Mucosa of rectum (tissue), 2 donors: ENCODE results near the gene LCN12.

Experiments used
- H3K27ac ChIP-seq, 2 donors: one replicate each; pipeline ENCODE4 v1.7.0; 2013; ENCODE audit warnings: inconsistent platforms in 2 of 2, low read depth in 2 of 2, low read length in 2 of 2
- H3K27me3 ChIP-seq, 2 donors: one replicate each; pipeline ENCODE4 v1.7.0; 2013; ENCODE audit warnings: low read length in 2 of 2; ENCODE audit not compliant: control insufficient read depth in 2 of 2, insufficient read depth in 2 of 2
- H3K36me3 ChIP-seq, 2 donors: one replicate each; pipeline ENCODE4 v1.7.0; 2013; ENCODE audit warnings: low read length in 2 of 2; ENCODE audit not compliant: control insufficient read depth in 2 of 2, insufficient read depth in 2 of 2
- H3K4me1 ChIP-seq, 2 donors: one replicate each; pipeline ENCODE4 v1.7.0; 2013; ENCODE audit warnings: low read length in 2 of 2, mild to moderate bottlenecking in 1 of 2; ENCODE audit not compliant: control insufficient read depth in 2 of 2, insufficient read depth in 2 of 2
- H3K4me3 ChIP-seq, 2 donors: one replicate each; pipeline ENCODE4 v1.7.0; 2013; ENCODE audit warnings: low read length in 2 of 2
- H3K9ac ChIP-seq, 2 donors: one replicate each; pipeline ENCODE4 v1.7.0; 2013; ENCODE audit warnings: low read length in 2 of 2, low read depth in 1 of 2, mild to moderate bottlenecking in 1 of 2
- H3K9me3 ChIP-seq, 2 donors: one replicate each; pipeline ENCODE4 v1.7.0; 2013; ENCODE audit warnings: low read length in 2 of 2; ENCODE audit not compliant: control insufficient read depth in 2 of 2
- donor health status: healthy.
- donor health status: Normal muscosa, but diverticular disease.

LCN12 gene

DNA sequence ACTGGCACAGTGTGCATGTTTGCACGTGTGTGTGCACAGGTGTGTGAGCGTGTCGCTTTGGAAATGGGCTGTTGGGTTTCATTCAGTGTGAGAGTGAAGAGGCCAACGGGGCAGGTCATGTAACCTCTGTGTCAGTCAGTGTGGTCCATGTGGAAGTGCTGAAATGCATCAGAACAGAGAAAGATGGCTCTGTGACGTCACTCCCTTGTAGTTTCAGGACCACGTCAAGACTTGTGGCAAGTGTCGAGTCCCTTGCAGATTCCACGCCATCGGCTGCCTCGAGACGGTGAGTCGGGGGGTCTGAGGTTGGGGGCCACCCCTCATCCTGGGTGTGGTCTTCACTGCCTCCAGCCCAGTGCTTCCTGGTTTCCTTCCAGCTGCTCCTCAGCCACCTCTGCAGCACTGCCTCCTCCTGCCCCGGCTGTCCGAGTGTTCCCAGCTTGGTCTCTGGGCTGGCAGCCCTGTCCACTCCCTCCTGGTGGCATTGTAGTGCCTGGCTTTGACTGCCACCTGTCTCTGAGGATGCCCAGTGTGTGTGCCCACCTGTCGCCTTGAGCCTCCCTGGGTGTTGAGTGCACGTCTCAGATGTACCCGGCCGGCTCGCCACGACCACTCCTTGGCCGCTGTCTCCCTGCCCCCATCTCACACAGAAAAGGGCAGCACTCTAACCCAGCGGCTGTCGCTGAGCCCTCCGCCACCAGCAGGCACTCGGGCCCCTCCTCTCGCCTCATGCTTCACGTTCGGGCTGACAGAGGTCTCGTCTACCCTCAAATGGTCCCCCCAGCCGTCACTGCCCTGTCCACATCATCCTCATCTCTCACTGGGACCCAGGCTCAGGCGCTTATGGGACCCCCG is 35.5 kb upstream of the LCN12 start:
- H3K9me3 ChIP-seq, result no peaks in the 10 kb centered on the region
- H3K4me3 ChIP-seq, result no peak overlapping the region
- H3K27me3 ChIP-seq, result no peaks in the 10 kb centered on the region
- no peak overlapping the region for H3K27ac ChIP-seq
- no peaks in the 10 kb centered on the region for H3K4me1 ChIP-seq
- no peak overlapping the region for H3K9ac ChIP-seq
- H3K36me3 ChIP-seq, result peaks cover 48 to 55% of the 10 kb centered on the region in 2 donors

DNA sequence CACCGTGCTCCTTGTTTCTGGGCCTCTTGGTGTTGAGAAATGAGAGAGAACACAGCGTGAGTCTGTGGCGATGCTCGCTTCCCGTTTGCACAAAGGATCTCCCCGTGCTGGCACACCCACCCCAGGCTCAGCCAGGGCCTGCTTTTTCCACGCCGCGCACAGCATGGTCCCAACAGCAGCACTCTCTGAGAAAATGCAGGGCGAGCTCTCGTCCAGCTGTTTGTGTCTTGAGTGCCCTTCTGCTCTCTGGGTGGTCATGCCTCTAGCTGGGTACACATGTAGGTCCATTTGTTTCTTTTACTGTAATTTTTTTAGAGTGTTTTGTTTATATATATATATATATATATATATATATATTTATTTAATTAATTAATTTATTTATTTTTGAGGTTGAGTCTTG is 34.2 kb upstream of the LCN12 start:
- Histone ChIP-seq H3K9me3 (no peaks in the 10 kb centered on the region), H3K9ac (no peak overlapping the region), H3K4me3 (no peak overlapping the region), H3K27me3 (no peaks in the 10 kb centered on the region), H3K36me3 (peaks cover 56 to 62% of the 10 kb centered on the region in 2 donors), H3K27ac (no peak overlapping the region), H3K4me1 (no peaks in the 10 kb centered on the region)

DNA sequence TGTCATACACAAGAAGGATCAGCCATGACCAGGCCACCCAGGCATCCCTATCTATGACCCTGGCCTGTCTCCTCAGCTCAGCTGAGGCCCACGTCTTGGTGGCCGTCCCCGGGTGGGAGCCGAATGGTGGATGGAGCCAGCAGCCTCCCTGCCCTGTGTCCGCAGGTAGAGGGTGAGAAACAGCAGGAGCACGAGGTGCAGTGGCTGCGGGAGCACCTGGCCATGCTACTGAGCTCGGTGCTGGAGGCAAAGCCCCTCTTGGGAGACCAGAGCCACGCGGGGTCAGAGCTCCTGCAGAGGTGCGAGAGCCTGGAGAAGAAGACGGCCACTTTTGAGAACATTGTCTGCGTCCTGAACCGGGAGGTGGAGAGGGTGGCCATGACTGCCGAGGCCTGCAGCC is 32.0 kb upstream of the LCN12 start:
- Histone ChIP-seq H3K36me3 (peaks cover 50 to 64% of the 10 kb centered on the region in 2 donors), H3K9me3 (no peaks in the 10 kb centered on the region), H3K9ac (no peak overlapping the region), H3K27me3 (no peaks in the 10 kb centered on the region), H3K27ac (no peak overlapping the region), H3K4me1 (no peaks in the 10 kb centered on the region), H3K4me3 (no peak overlapping the region)

DNA sequence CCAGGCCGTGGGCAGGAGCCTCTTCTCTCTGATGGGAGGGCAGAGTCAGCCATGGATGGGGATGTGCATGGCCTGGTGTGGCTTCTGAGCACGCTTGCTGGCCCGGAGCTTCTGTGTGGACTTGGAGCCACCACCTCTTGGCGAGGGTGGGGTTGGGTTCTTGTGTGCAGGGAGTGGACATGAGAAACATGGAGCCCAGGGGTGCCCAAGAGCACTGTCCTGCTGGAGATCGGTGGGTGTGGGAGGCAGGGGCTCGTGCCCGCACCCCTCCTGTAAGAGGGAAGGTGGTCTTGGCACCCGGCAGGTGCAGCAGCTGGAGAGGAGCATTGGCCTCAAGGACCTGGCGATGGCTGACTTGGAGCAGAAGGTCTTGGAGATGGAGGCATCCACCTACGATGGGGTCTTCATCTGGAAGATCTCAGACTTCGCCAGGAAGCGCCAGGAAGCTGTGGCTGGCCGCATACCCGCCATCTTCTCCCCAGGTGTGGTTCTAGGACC is 31.3 kb upstream of the LCN12 start:
- Histone ChIP-seq H3K27me3 (no peaks in the 10 kb centered on the region), H3K4me3 (no peak overlapping the region), H3K4me1 (no peaks in the 10 kb centered on the region), H3K27ac (no peak overlapping the region), H3K9me3 (no peaks in the 10 kb centered on the region), H3K36me3 (peaks cover 43 to 62% of the 10 kb centered on the region in 2 donors), H3K9ac (no peak overlapping the region)

DNA sequence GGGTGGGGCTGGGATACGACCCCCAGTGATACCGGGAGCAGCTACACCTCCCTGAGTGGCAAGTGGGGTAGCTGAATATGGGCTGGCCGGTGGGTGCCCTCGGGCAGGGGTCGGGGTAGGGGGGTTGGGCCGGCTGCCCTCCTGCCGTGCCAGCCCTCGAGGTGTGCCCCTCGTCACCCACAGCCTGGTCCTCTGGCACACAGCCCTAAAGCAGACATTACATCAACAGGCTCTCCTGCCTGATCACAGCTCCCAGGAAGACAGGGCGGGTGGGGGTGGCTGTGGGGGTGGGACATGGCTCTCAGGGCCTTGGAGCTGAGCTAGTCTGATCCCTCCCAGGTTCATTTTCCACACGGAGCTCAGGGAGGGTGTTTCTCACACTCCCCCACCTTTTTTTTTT is 30.8 kb upstream of the LCN12 start:
- Histone ChIP-seq H3K9me3 (no peaks in the 10 kb centered on the region), H3K4me1 (no peaks in the 10 kb centered on the region), H3K9ac (no peak overlapping the region), H3K27ac (no peak overlapping the region), H3K36me3 (peaks cover 39 to 61% of the 10 kb centered on the region in 2 donors), H3K4me3 (no peak overlapping the region), H3K27me3 (no peaks in the 10 kb centered on the region)

DNA sequence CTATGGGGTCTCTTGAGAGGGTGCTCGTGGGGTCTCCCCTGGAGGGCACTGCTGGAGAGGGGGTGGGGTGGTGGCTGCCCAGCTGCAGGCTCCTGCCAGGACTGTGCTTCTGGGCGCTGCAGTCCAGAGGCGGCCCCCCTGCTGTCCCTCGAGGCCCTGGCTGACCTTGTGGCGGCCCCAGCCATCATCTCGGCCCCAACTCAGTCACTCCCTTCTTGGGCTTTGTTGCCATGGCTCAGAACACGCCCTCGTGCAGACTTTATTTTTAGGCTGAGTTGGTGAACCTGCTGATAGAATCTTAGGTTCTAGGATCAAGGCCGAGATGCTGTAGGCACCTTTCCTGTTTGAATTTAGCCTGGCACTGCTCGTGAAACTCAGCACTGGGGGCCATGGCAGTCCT is 30.4 kb upstream of the LCN12 start:
- H3K9ac ChIP-seq, result no peak overlapping the region
- no peaks in the 10 kb centered on the region for H3K9me3 ChIP-seq
- H3K4me1 ChIP-seq, result no peaks in the 10 kb centered on the region
- H3K27ac ChIP-seq, result no peak overlapping the region
- H3K4me3 ChIP-seq, result no peak overlapping the region
- peaks cover 36 to 60% of the 10 kb centered on the region in 2 donors for H3K36me3 ChIP-seq
- H3K27me3 ChIP-seq, result no peaks in the 10 kb centered on the region

DNA sequence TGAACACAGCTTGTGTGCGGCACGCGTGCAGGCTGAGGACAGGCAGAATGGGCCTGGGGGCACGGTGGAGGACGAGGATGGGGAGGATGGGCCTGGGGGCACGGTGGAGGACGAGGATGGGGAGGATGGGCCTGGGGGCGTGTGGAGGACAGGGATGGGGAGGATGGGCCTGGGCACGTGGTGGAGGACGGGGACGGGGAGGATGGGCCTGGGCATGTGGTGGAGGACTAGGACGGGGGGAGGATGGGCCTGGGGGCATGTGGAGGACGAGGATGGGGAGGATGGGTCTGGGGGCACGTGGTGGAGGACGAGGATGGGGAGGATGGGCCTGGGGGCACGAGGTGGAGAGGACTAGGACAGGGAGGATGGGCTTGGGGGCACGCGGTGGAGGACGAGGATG is 29.5 kb upstream of the LCN12 start:
- no peak overlapping the region for H3K9ac ChIP-seq
- H3K9me3 ChIP-seq, result no peaks in the 10 kb centered on the region
- H3K27me3 ChIP-seq, result no peaks in the 10 kb centered on the region
- H3K4me1 ChIP-seq, result no peaks in the 10 kb centered on the region
- no peak overlapping the region for H3K4me3 ChIP-seq
- H3K27ac ChIP-seq, result no peak overlapping the region
- peaks cover 33 to 52% of the 10 kb centered on the region in 2 donors for H3K36me3 ChIP-seq

DNA sequence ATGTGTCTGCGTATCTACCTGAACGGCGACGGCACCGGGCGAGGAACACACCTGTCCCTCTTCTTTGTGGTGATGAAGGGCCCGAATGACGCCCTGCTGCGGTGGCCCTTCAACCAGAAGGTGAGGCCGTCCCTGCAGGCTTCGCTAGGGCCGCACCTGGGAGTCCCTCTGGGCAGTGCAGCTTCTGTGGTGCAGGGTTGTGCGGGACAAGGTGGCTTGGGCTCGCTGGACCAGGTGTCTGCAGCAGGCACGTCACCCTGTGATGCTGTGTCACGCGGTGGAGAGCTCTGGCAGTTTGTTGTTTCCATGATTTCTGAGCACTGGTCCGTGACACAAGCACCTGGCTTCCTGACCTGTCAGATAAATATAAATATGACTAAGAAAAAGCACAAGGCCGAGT is 28.2 kb upstream of the LCN12 start:
- Histone ChIP-seq H3K27ac (no peak overlapping the region), H3K36me3 (peaks cover 29 to 47% of the 10 kb centered on the region in 2 donors), H3K27me3 (no peaks in the 10 kb centered on the region), H3K9me3 (no peaks in the 10 kb centered on the region), H3K4me3 (no peak overlapping the region), H3K4me1 (no peaks in the 10 kb centered on the region), H3K9ac (no peak overlapping the region)

DNA sequence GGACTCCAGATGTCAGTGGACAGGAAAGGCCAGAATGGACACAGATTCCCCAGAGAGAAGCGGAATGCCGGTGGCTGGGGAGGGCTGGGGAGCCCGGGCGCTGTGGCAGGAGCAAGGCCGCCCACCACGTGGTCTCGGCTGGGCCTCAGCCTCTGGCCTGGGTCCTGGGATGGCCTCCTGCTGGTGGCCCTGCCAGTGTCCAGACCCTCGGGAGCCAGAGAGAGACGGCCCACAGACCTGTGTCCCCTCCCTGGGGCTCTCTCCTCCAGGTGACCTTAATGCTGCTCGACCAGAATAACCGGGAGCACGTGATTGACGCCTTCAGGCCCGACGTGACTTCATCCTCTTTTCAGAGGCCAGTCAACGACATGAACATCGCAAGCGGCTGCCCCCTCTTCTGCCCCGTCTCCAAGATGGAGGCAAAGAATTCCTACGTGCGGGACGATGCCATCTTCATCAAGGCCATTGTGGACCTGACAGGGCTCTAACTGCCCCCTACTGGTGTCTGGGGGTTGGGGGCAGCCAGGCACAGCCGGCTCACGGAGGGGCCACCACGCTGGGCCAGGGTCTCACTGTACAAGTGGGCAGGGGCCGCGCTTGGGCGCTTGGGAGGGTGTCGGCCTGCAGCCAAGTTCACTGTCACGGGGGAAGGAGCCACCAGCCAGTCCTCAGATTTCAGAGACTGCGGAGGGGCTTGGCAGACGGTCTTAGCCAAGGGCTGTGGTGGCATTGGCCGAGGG is 26.5 kb upstream of the LCN12 start:
- Histone ChIP-seq H3K4me1 (no peaks in the 10 kb centered on the region), H3K9me3 (no peaks in the 10 kb centered on the region), H3K27me3 (no peaks in the 10 kb centered on the region), H3K36me3 (peaks cover 22 to 38% of the 10 kb centered on the region in 2 donors), H3K4me3 (no peak overlapping the region), H3K9ac (no peak overlapping the region), H3K27ac (no peak overlapping the region)

DNA sequence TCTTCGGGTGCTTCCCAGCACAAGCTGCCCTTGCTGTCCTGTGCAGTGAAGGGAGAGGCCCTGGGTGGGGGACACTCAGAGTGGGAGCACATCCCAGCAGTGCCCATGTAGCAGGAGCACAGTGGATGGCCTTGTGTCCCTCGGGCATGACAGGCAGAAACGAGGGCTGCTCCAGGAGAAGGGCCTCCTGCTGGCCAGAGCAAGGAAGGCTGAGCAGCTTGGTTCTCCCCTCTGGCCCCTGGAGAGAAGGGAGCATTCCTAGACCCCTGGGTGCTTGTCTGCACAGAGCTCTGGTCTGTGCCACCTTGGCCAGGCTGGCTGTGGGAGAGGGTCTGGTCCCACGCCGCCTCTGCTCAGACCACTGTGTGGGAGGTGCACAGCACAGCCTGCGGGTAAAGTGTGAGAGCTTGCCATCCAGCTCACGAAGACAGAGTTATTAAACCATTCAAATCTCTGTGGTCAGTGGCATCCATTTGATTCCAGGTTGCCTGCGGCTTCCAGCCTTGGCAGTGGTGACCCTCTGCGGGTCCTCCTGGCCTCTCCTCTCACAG is 25.8 kb upstream of the LCN12 start:
- Histone ChIP-seq H3K4me3 (no peak overlapping the region), H3K4me1 (no peaks in the 10 kb centered on the region), H3K27ac (no peak overlapping the region), H3K27me3 (no peaks in the 10 kb centered on the region), H3K36me3 (peaks cover 16 to 32% of the 10 kb centered on the region in 2 donors), H3K9me3 (no peaks in the 10 kb centered on the region), H3K9ac (no peak overlapping the region)
